ENCODE results near the gene HOXC12.

Gene HOXC12, protein sequence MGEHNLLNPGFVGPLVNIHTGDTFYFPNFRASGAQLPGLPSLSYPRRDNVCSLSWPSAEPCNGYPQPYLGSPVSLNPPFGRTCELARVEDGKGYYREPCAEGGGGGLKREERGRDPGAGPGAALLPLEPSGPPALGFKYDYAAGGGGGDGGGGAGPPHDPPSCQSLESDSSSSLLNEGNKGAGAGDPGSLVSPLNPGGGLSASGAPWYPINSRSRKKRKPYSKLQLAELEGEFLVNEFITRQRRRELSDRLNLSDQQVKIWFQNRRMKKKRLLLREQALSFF

DNA sequence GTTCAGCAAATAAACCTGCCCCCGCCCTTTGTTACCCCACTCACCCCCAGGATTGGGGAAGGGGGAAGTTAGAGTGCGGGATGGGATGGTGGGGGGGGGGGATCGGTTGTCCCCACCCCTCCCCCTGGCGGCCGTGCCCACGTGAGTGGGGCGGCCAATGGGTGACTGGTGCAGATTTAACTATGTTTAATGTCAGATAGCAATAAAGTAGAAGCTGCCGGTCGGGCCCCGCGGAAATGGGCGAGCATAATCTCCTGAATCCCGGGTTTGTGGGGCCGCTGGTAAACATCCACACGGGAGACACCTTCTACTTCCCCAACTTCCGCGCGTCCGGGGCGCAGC is at the start of gene HOXC12:
Gene HOXC12, plus strand, starts transcription at position 210 of the 342 bp plus-strand sequence. Its CDS starts 27 bp downstream, at position 237.
- DNase-seq, result no peak

DNA sequence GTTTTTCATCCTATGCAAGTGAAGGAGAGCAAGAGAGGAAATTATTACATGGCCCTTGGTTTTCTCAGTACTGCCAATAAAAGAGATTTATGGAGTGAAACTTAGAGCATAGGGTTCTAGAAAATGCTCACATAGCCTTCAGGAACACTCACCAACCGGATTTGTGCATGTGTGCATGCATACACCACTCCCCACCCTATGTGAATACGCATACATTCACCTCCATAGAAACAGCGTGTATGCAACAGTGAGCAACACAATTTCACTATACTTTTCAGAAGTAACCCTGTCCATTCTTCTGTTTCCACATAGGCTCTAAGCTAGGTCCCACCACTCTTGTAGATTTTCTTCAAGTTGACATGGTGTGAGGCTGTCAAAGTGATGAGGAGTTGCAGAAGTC is 47.6 kb upstream of the HOXC12 start:
- no peak for DNase-seq

GRCh38 chr12:53916788-53917655 is 37.7 kb upstream of the HOXC12 start:
- no peak for DNase-seq

- DNase-seq, result no peak
Observed at GRCh38 chr12:53924521-53925405, 29.9 kb upstream of the HOXC12 start.

- DNase-seq, result no peak
Observed at GRCh38 chr12:53927220-53928029, 27.3 kb upstream of the HOXC12 start.

- no peak for DNase-seq
Observed at GRCh38 chr12:53928054-53928835, 26.5 kb upstream of the HOXC12 start.

GRCh38 chr12:53929527-53929926 is 25.2 kb upstream of the HOXC12 start:
- DNase-seq, result no peak

GRCh38 chr12:53930591-53931255 is 24.0 kb upstream of the HOXC12 start:
- DNase-seq, result no peak

DNA sequence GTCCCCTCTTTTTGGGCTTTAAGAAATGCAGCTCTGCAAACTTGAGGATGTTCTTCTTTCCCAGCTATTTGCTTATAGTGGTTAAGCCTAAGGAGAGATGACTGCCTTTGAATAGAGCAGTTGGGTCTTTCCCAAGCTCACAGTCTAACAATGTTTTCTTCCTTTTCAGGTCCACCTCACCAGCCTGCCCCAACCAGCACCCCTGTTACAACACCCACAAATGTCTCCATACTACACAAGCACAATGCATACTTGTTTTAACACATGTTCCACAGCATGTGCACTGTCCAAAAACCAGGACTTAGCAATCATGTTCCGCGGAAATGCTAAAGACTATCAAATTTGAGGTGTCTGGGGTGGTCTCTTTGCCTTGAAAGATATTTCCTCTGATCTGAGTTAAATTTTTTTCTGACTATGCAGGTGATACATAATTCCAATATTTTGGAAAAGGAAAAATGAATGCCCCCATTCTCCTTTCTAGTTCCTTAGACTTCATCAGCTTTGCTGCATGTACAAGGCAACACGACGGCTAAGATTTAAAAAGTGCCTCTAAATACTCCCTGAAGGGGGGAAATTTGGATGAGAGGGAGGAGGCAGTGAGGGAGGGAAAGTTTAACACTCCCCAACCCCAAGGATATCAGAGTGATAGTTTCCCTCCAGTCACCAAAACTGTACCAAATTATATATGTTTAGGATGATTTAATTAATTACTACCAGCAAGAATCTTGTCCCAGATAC is 22.7 kb upstream of the HOXC12 start:
- no peak for DNase-seq

GRCh38 chr12:53932915-53933314 is 21.8 kb upstream of the HOXC12 start:
- DNase-seq, result no peak

GRCh38 chr12:53935383-53936341 is 19.0 kb upstream of the HOXC12 start:
- DNase-seq, result no peak

DNA sequence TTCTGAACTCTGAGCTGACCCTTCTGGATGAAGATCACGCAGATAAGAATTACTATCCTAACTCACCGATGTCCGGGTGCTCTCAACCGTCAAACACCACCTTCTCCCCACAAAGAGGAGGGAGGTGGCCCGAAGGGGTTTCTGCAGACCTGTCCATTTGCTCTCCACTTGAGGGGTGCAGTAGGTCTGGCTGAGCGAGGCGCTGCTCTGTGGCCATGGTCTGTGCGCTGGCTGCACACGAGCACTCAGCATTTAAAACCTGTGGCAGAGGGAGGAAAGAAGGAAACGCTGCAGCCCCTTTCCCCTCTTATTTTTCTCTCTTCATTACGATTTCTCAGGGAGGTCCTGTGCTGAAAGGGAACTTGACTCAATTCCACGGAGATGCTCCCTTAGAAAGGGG is 17.6 kb upstream of the HOXC12 start:
- DNase-seq, result no peak

DNA sequence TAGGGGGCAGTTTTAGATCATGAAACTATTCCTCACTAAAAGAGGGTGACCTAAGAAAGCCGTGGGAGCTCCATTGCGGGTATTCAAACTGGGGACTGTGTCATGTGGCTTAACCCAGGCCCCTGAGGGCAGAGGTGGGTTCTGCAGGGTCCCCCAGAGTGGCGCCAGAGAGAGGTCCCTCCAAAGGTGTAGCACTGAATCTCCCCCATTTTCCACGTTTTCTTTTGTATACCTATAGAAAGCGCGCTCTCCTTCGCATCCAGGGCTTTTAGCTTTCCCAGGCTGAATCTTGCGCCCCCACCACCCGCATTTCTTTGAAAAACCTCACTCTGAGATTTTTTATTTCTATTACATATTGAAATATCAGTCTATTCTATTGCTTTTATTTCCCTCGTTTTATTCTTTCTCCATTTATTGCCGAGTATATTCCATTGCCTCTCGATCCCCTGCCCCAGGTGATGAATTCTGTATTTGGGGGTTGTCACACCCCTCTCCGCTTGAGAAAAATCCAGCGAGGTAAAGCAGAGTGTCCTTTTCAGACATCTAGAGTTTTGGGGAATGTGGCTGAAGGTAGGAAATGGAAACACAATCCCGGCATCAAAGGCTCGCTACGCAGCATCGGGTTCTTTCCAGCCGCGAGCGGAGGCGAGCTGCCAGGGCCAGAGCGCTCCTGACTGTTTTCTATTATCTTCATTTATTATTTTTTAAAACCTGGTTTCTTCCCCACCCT is 16.9 kb upstream of the HOXC12 start:
- no peak for DNase-seq

- DNase-seq, result no peak
Observed at GRCh38 chr12:53938326-53939140, 16.2 kb upstream of the HOXC12 start, which contains the start of gene HOXC13. Gene HOXC13 (plus strand): TSS chr12:53938831. CDS start chr12:53938907, 76 bp downstream.

DNA sequence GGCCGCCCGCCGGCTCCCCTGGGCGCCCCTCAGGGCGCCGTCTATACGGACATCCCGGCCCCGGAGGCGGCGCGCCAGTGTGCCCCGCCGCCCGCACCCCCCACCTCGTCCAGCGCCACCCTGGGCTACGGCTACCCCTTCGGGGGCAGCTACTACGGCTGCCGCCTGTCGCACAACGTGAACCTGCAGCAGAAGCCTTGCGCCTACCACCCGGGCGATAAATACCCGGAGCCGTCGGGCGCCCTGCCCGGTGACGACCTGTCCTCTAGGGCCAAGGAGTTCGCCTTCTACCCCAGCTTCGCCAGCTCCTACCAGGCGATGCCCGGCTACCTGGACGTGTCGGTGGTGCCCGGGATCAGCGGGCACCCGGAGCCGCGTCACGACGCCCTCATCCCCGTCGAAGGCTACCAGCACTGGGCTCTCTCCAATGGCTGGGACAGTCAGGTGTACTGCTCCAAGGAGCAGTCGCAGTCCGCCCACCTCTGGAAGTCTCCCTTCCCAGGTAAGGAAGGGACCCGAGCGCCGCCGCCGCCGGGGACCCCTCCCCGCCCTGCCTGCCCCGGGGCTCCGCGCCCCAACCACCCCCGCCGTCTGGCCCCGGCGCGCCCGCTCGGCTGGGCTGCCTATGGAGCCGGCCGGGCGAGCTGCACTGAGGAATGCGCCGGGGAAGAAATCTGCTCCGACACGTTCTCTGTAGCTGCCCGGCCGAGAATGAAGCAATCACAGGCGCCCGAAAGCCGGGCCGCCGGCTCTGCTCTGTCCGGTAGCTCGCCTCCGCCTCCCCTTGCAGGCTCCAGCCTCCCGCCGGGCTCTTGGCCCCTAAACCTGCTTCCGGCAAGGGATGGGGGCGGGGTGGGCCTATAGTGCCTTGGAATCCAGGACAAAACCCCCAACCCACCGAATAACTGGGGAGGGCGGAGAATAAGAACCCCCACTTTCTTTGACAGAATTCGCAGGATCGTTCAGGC is 15.3 kb upstream of the HOXC12 start:
- DNase-seq, result no peak

DNA sequence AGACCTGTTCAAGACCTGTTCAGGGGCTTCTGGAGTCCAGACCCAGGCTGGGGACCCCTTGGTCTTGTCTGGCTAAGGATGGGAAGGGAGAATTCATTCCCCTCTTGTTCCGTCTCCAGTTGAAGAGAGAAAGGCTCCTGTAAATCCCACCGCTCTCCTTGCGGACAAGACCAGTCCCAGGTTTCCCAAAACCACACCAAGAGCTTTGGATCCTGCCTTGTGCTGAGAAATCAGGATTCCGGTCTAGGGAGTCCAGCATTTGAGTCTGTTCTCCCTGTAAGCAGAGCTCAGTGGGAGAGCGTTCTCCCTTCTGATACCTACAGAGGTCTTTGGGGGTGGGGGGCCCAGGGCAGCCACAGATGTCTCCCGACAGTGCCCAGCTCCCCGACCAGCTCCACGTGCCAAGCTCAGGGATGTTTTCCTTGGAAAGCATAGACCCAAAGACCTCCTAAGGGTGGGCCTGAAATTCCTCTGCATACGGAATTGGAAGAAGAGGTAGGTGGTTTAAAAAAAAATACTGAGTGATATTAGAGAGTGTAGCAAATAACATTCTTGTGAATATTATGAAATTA is 14.2 kb upstream of the HOXC12 start:
- DNase-seq, result no peak
